GM12878 (cell line): Measurements from ENCODE around the gene UXS1. TPM values are rescaled to one million over a fixed set of nuclear protein-coding genes. Genes with fewer than 3 reads are reported as not detected.

Source experiments
- ATAC-seq: fragments of 200-7000 bp; cut with Tn5 transposase; 3 replicates; pipeline ENCODE4 v1.9.1; 2020; ENCODE audit warnings: mild to moderate bottlenecking, moderate library complexity
- BruUV-seq: library from RNA; stranded (reverse); fragments of 400-500 nt; replicated peaks from 2 replicates; lab custom pipeline; 2021; lab: Mats Ljungman, UMichigan
- CTCF ChIA-PET: fragments of 300-600 bp; sonication (Branson Sonifier 250); formaldehyde crosslinking; extraction: SDS; loops from one replicate; lab custom pipeline; 2021; ENCODE audit warnings: inconsistent platforms; lab: Yijun Ruan, JAX
- POLR2A ChIA-PET: fragments of 350-600 bp; formaldehyde crosslinking; extraction: SDS; loops from one replicate; lab custom pipeline; 2021; ENCODE audit warnings: inconsistent platforms; lab: Charles Lee
- RAD21 ChIA-PET: fragments of 300-600 bp; sonication (Branson Sonifier 250); formaldehyde crosslinking; loops from one replicate; lab custom pipeline; 2023; ENCODE audit warnings: antibody characterized with exemption; ENCODE audit not compliant: unreplicated experiment; lab: Charles Lee
- SMC1A ChIA-PET: fragments of 300-600 bp; sonication (Branson Sonifier 250); formaldehyde crosslinking; loops from one replicate; lab custom pipeline; 2023; ENCODE audit not compliant: unreplicated experiment, uncharacterized antibody; lab: Charles Lee
- DNase-seq: peaks from one replicate; pipeline ENCODE4 v3.0.0-alpha.2; 2011; ENCODE audit warnings: low read depth, low spot score
- FAIRE-seq: peaks from 3 replicates; lab custom pipeline; 2011; peaks lifted over from hg19 to GRCh38; lab: Jason Lieb, UNC
- H2AFZ ChIP-seq: 2 replicates; pipeline ENCODE4 v1.6.0; 2011; ENCODE audit warnings: low read depth, low read length, control low read depth; ENCODE audit not compliant: control insufficient read depth
- H3K27ac ChIP-seq: 2 replicates; pipeline ENCODE4 v1.5.1; 2011; ENCODE audit warnings: control low read depth; ENCODE audit not compliant: control insufficient read depth, insufficient read depth
- H3K27me3 ChIP-seq, 2 experiments: replicated peaks in 1 of 2; 2 replicates each; pipeline versions ENCODE4 v1.6.0 to v1.6.1; 2011; ENCODE audit warnings: low read length in 1 of 2; ENCODE audit not compliant: control insufficient read depth in 2 of 2, insufficient read depth in 2 of 2
- H3K36me3 ChIP-seq, 2 experiments: 2 replicates each; pipeline ENCODE4 v1.5.1; 2011; ENCODE audit warnings: low read length in 1 of 2; ENCODE audit not compliant: control insufficient read depth in 2 of 2, insufficient read depth in 2 of 2
- H3K4me1 ChIP-seq: 2 replicates; pipeline ENCODE4 v1.6.1; 2011; ENCODE audit warnings: mild to moderate bottlenecking, low read length, moderate library complexity, mixed read lengths; ENCODE audit not compliant: control insufficient read depth, insufficient read depth
- H3K4me2 ChIP-seq: 2 replicates; pipeline ENCODE4 v1.6.0; 2011; ENCODE audit warnings: control low read depth; ENCODE audit not compliant: control insufficient read depth, insufficient read depth
- H3K4me3 ChIP-seq: fragments of 200-600 bp; sonication (generic); 2 replicates; pipeline ENCODE4 v1.5.1; 2016
- H3K79me2 ChIP-seq: 2 replicates; pipeline ENCODE4 v1.6.0; 2011; ENCODE audit warnings: low read length; ENCODE audit not compliant: control insufficient read depth, insufficient read depth
- H3K9ac ChIP-seq: 2 replicates; pipeline ENCODE4 v1.8.0; 2011; ENCODE audit warnings: low read length, control low read depth, mixed read lengths; ENCODE audit not compliant: control insufficient read depth, insufficient read depth
- H3K9me3 ChIP-seq: replicated peaks from 3 replicates; pipeline ENCODE4 v1.5.1; 2011; ENCODE audit warnings: mild to moderate bottlenecking, low read length; ENCODE audit not compliant: control insufficient read depth, insufficient read depth
- H4K20me1 ChIP-seq: 2 replicates; pipeline ENCODE4 v1.6.0; 2011; ENCODE audit not compliant: control insufficient read depth, insufficient read depth
- ASH2L ChIP-seq: fragments of 300-600, 200-600 bp; sonication (generic); IDR thresholded peaks from 2 replicates; pipeline ENCODE4 v1.6.1; 2017; ENCODE audit warnings: low read depth, mild to moderate bottlenecking, borderline replicate concordance
- BACH1 ChIP-seq: fragments of 450-650 bp; IDR thresholded peaks from 2 replicates; pipeline ENCODE4 v1.6.1; 2017; ENCODE audit warnings: mild to moderate bottlenecking, borderline replicate concordance
- BCL11A ChIP-seq: IDR thresholded peaks from 2 replicates; pipeline ENCODE4 v1.6.1; 2011; ENCODE audit warnings: low read depth, low read length
- ESRRA ChIP-seq: IDR thresholded peaks from 2 replicates; pipeline ENCODE4 v1.6.1; 2012; ENCODE audit warnings: mild to moderate bottlenecking, low read length, improper control_type of control experiment
- ETV6 ChIP-seq, 2 experiments: fragments of 450-650 bp in 1 of 2; IDR thresholded peaks in 1 of 2; conservative IDR thresholded peaks in 1 of 2; 2 replicates each; pipeline ENCODE4 v1.6.1; 2014; ENCODE audit warnings: antibody characterized with exemption in 1 of 2, borderline replicate concordance in 1 of 2, low read depth in 1 of 2, mild to moderate bottlenecking in 1 of 2, moderate library complexity in 1 of 2
- HDAC2 ChIP-seq: fragments of 200-600 bp; sonication (generic); IDR thresholded peaks from 2 replicates; pipeline ENCODE4 v1.6.1; 2017
- HSF1 ChIP-seq: fragments of 150-350 bp; IDR thresholded peaks from 2 replicates; pipeline ENCODE4 v1.6.1; 2014; ENCODE audit warnings: mild to moderate bottlenecking, low read depth, low read length
- POLR2A ChIP-seq: IDR thresholded peaks from 2 replicates; pipeline ENCODE4 v1.6.1; 2011; ENCODE audit warnings: low read depth, mild to moderate bottlenecking, low read length
- RAD51 ChIP-seq: fragments of 450-650 bp; IDR thresholded peaks from 2 replicates; pipeline ENCODE4 v1.6.1; 2016; ENCODE audit warnings: moderate library complexity, mild to moderate bottlenecking, inconsistent platforms
- SIX5 ChIP-seq: IDR thresholded peaks from 2 replicates; pipeline ENCODE4 v1.6.1; 2011; ENCODE audit warnings: mild to moderate bottlenecking, low read depth, low read length, moderate library complexity; ENCODE audit not compliant: severe bottlenecking
- SKIL ChIP-seq: fragments of 450-650 bp; IDR thresholded peaks from 2 replicates; pipeline ENCODE4 v1.6.1; 2017; ENCODE audit warnings: mild to moderate bottlenecking, low read depth, inconsistent platforms; ENCODE audit not compliant: poor library complexity, severe bottlenecking
- TCF7 ChIP-seq: IDR thresholded peaks from 2 replicates; pipeline ENCODE4 v1.6.1; 2014; ENCODE audit warnings: antibody characterized with exemption, borderline replicate concordance
- USF2 ChIP-seq: IDR thresholded peaks from 2 replicates; pipeline ENCODE4 v1.6.1; 2011; ENCODE audit warnings: low read depth, low read length, improper control_type of control experiment, borderline replicate concordance
- YY1 ChIP-seq: IDR thresholded peaks from 2 replicates; pipeline ENCODE4 v1.6.1; 2011; ENCODE audit warnings: low read depth, mild to moderate bottlenecking, low read length
- ZBTB11 ChIP-seq: fragments of 450-650 bp; formaldehyde crosslinking; IDR thresholded peaks from 2 replicates; pipeline ENCODE4 v1.5.0; 2022; ENCODE audit warnings: mild to moderate bottlenecking, missing genetic modification characterization
- WGBS: methylation state at CpG from one replicate; pipeline ENCODE4 v1.1.6; 2016; ENCODE audit warnings: low lambda C conversion rate; ENCODE audit not compliant: insufficient replicate concordance, insufficient coverage; ENCODE audit errors: missing lambda C conversion rate; 5-methylcytosine and 5-hydroxymethylcytosine counted together
- in situ Hi-C: fragments of 300-500 bp; cut with MboI; formaldehyde crosslinking; loops from 9 replicates; pipeline ENCODE4 v1.14.3; 2018; ENCODE audit warnings: mixed read lengths
- intact Hi-C: fragments of 100-400 bp; cut with micrococcal nuclease; formaldehyde crosslinking; loops from one replicate; pipeline ENCODE4 v1.14.2; 2022; ENCODE audit not compliant: unreplicated experiment
- polyA plus RNA-seq, 11 experiments: library from polyadenylated mRNA; depleted of rRNA in 4 of 11; unstranded in 6 of 11; stranded (reverse) in 5 of 11; fragments of >200 nt; fragmentation: Nextera tagmentation in 4 of 11; fragmentation: Illumina TruSeq in 1 of 11; extraction: Ambion mirVana in 4 of 11; extraction: Trizol in 1 of 11; gene quantifications; 1 replicate in 1 of 11; 2 replicates in 10 of 11; pipeline versions ENCODE4 v1.2.1 to v1.2.3, GENCODE V29; 2011 to 2016; ENCODE audit warnings: inconsistent platforms in 2 of 11, missing spikeins in 2 of 11, low read depth in 1 of 11
- total RNA-seq, 4 experiments: library from RNA; depleted of rRNA in 3 of 4; stranded (reverse); fragments of >200 nt in 3 of 4; fragmentation: Illumina TruSeq in 1 of 4; extraction: Trizol in 1 of 4; gene quantifications; 2 replicates each; pipeline versions ENCODE4 v1.2.1 to v1.2.3, GENCODE V29; 2013 to 2021
- TF ChIP-seq, protein P1 (sequence below): fragments of 450-650 bp; IDR thresholded peaks from 2 replicates; pipeline ENCODE4 v1.6.1; 2016; ENCODE audit warnings: mild to moderate bottlenecking

Gene UXS1
- total and polyA plus RNA-seq, 10 of the 15 experiments (the other 5 are each of a cell fraction or from before 2014, with no cell fraction given): 6.0 to 25.4 (median 24.0) TPM

DNA sequence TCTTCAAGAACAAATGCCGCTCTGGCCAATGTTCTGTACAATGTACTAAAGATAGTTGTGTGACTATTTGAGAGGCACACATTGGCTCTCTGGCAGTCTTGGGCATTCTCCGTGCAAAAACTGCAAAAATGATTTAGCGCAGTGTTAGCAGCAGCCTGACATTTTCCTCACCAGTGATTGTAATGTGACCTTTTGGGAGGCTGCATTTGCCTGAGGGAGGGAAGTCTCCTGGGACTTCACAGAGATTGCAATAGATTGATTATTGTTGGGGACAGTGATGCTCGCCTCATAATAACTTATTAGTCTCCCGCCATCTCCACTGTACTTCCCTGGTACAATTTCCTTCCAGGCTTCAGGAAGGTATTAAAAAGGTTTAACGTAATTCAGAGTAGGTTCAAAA, 149.2 kb downstream of the UXS1 start:
- RAD21 ChIA-PET: no interaction called here
- H3K4me2 ChIP-seq: no peak overlapping the region
- no peak overlapping the region for H3K9ac ChIP-seq
- no TSS peak for BruUV-seq
- ATAC-seq: no peak
- no peaks in the 10 kb centered on the region for H3K9me3 ChIP-seq
- H3K79me2 ChIP-seq: no peaks in the 10 kb centered on the region
- in situ Hi-C loops (no loop called here), intact Hi-C loops (no loop called here)
- POLR2A ChIA-PET: no interaction called here
- SMC1A ChIA-PET: no interaction called here
- H4K20me1 ChIP-seq: no peaks in the 10 kb centered on the region
- H3K4me1 ChIP-seq: no peaks in the 10 kb centered on the region
- CTCF ChIA-PET: interaction anchor here (0.9 kb wide), 1 partner anchor 13 kb away, joined by 3 read pairs; no protein-coding TSS in a partner anchor
- no peak for FAIRE-seq
- no peak overlapping the region for H3K4me3 ChIP-seq
- H2AFZ ChIP-seq: no peak overlapping the region
- H3K36me3 ChIP-seq: no peaks in the 10 kb centered on the region
- no peak overlapping the region for H3K27ac ChIP-seq
- WGBS: 68% methylated on average over 6 of the region's 6 CpGs
- H3K27me3 ChIP-seq: no peaks in the 10 kb centered on the region
- DNase-seq: no peak
- TF ChIP-seq, protein P1, sequence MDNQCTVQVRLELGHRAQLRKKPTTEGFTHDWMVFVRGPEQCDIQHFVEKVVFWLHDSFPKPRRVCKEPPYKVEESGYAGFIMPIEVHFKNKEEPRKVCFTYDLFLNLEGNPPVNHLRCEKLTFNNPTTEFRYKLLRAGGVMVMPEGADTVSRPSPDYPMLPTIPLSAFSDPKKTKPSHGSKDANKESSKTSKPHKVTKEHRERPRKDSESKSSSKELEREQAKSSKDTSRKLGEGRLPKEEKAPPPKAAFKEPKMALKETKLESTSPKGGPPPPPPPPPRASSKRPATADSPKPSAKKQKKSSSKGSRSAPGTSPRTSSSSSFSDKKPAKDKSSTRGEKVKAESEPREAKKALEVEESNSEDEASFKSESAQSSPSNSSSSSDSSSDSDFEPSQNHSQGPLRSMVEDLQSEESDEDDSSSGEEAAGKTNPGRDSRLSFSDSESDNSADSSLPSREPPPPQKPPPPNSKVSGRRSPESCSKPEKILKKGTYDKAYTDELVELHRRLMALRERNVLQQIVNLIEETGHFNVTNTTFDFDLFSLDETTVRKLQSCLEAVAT: no peak
- TF ChIP-seq HSF1: no peak
- no peak for TF ChIP-seq BCL11A
- no peak for TF ChIP-seq RAD51
- no peak for TF ChIP-seq SKIL
- no peak for TF ChIP-seq ESRRA
- TF ChIP-seq ETV6 (conservative IDR thresholded peaks at IDR 0.05 in 1 of 2, IDR thresholded peaks at IDR 0.05 in 1 of 2; ENCODE audit: borderline replicate concordance in 1 of 2, low read depth in 1 of 2): no peak
- no peak for TF ChIP-seq TCF7
- TF ChIP-seq POLR2A: no peak
- TF ChIP-seq ASH2L: no peak
- no peak for TF ChIP-seq ZBTB11 (CRISPR knock-in tag)
- no peak for TF ChIP-seq USF2
- no peak for TF ChIP-seq SIX5
- TF ChIP-seq YY1: no peak
- TF ChIP-seq HDAC2: no peak
- no peak for TF ChIP-seq BACH1
